PC-3 (cell line): ENCODE results near the gene DNAL4.

ENCODE experiments used
- CTCF ChIP-seq: fragments of 300-600 bp; sonication (generic); conservative IDR thresholded peaks from 2 replicates; pipeline ENCODE4 v1.5.1; 2017; ENCODE audit warnings: antibody characterized with exemption, low read depth, mild to moderate bottlenecking, low read length
- EZH2phosphoT487 ChIP-seq: fragments of 300-600 bp; sonication (generic); IDR thresholded peaks from 2 replicates; pipeline ENCODE4 v1.6.1; 2018; ENCODE audit warnings: mild to moderate bottlenecking, antibody characterized with exemption, low read length, borderline replicate concordance

GRCh38 chr22:38839686-38840085 lies 45.7 kb upstream of the DNAL4 start:
- TF ChIP-seq CTCF (no peak), EZH2phosphoT487 (no peak)
